Vagina (tissue), 2 donors: ENCODE results near the gene MICAL3. TPM values are rescaled to one million over a fixed set of nuclear protein-coding genes. Genes with fewer than 3 reads are reported as not detected.
"Not testable (repeated sequence)": the region's sequence is repeated elsewhere in the genome, so short reads cannot be mapped to it uniquely, and the experiment has no call there.

ENCODE experiments used
- DNase-seq, 2 donors: peaks; one replicate each; pipeline ENCODE4 v3.0.0-alpha.2; 2017; ENCODE audit errors: extremely low spot score in 2 of 2
- H3K27ac ChIP-seq: fragments of 200-600 bp; sonication (generic); one replicate; pipeline ENCODE4 v1.5.1; 2019
- H3K27me3 ChIP-seq: fragments of 200-600 bp; sonication (generic); one replicate; pipeline ENCODE4 v1.5.1; 2019
- H3K36me3 ChIP-seq, 2 donors: fragments of 200-600 bp; sonication (generic); one replicate each; pipeline ENCODE4 v1.5.1; 2017 to 2019
- H3K4me1 ChIP-seq: fragments of 200-600 bp; sonication (generic); one replicate; pipeline ENCODE4 v1.5.1; 2019
- H3K4me3 ChIP-seq, 2 donors: fragments of 200-600 bp; sonication (generic); 1 replicate in 1 of 2; 2 replicates in 1 of 2; pipeline ENCODE4 v1.5.1; 2016 to 2019
- H3K9me3 ChIP-seq: fragments of 200-600 bp; sonication (generic); one replicate; pipeline ENCODE4 v1.5.1; 2019
- POLR2A ChIP-seq, 2 donors: fragments of 450-650 bp; IDR thresholded peaks; one replicate each; pipeline ENCODE4 v1.6.1; 2017; ENCODE audit warnings: antibody characterized with exemption in 2 of 2, mild to moderate bottlenecking in 2 of 2, moderate library complexity in 2 of 2
- POLR2AphosphoS5 ChIP-seq, 2 donors: sonication (generic); formaldehyde crosslinking; IDR thresholded peaks; one replicate each; pipeline ENCODE4 v1.9.0; 2017; ENCODE audit warnings: antibody characterized with exemption in 2 of 2, mild to moderate bottlenecking in 2 of 2, low read depth in 1 of 2; ENCODE audit not compliant: insufficient read depth in 1 of 2
- intact Hi-C: fragments of 100-400 bp; cut with DNase I; formaldehyde crosslinking; loops from one replicate; pipeline ENCODE4 v1.15.1; 2023
- total RNA-seq: library from RNA; depleted of rRNA; stranded (reverse); fragments of >200 nt; gene quantifications from one replicate; pipeline ENCODE4 v1.2.3, GENCODE V29; 2016
- TF ChIP-seq, protein P1 (sequence below), 3 experiments: fragments of 450-650 bp in 2 of 3; fragments of 200-600 bp in 1 of 3; sonication (generic) in 1 of 3; IDR thresholded peaks; one replicate each; pipeline ENCODE4 v1.5.1; 2017 to 2019; ENCODE audit warnings: antibody characterized with exemption in 3 of 3, mild to moderate bottlenecking in 2 of 3, moderate library complexity in 2 of 3

Gene MICAL3
- total RNA-seq, 1 donor from 2014 or later: 35.1 TPM

DNA sequence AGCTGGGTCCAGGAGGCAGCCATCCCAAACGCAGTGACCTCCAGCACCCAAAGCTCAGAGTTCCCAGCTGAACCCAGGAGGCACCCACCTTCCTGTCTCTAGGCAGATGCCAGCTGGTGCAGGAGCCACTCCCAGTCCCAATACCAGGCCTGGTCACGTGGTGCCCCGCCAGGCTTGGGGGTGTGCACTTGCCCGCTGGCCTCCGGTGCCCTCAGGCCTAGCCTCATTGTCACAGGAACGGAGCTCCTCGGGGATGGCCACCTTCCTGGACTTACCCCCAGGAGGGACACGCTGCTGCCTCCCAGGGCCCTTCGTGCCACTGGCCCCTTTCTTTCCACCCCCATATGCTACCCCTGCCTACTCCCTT is 254.7 kb downstream of the MICAL3 start:
- Histone ChIP-seq H3K36me3 (no peaks in the 10 kb centered on the region), H3K4me1 (peaks cover 21% of the 10 kb centered on the region), H3K27ac (no peak overlapping the region), H3K27me3 (no peaks in the 10 kb centered on the region), H3K4me3 (no peak overlapping the region), H3K9me3 (no peaks in the 10 kb centered on the region)
- DNase-seq: no peak
- TF ChIP-seq, protein P1, sequence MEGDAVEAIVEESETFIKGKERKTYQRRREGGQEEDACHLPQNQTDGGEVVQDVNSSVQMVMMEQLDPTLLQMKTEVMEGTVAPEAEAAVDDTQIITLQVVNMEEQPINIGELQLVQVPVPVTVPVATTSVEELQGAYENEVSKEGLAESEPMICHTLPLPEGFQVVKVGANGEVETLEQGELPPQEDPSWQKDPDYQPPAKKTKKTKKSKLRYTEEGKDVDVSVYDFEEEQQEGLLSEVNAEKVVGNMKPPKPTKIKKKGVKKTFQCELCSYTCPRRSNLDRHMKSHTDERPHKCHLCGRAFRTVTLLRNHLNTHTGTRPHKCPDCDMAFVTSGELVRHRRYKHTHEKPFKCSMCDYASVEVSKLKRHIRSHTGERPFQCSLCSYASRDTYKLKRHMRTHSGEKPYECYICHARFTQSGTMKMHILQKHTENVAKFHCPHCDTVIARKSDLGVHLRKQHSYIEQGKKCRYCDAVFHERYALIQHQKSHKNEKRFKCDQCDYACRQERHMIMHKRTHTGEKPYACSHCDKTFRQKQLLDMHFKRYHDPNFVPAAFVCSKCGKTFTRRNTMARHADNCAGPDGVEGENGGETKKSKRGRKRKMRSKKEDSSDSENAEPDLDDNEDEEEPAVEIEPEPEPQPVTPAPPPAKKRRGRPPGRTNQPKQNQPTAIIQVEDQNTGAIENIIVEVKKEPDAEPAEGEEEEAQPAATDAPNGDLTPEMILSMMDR (IDR thresholded peaks at IDR 0.05): no peak
- intact Hi-C loops: no loop called here

GRCh38 chr22:17769013-17769715 is 255.2 kb downstream of the MICAL3 start:
- no peaks in the 10 kb centered on the region for H3K27me3 ChIP-seq
- H3K4me3 ChIP-seq: no peak overlapping the region
- intact Hi-C loops: no loop called here
- H3K4me1 ChIP-seq: peaks cover 18% of the 10 kb centered on the region
- TF ChIP-seq, protein P1 (IDR thresholded peaks at IDR 0.05): no peak
- no peak for TF ChIP-seq POLR2AphosphoS5 (IDR thresholded peaks at IDR 0.05; ENCODE audit: insufficient read depth in 1 of 2, low read depth in 1 of 2)
- no peak for TF ChIP-seq POLR2A (IDR thresholded peaks at IDR 0.05)
- H3K27ac ChIP-seq: no peak overlapping the region
- DNase-seq: no peak
- H3K36me3 ChIP-seq: no peaks in the 10 kb centered on the region
- no peaks in the 10 kb centered on the region for H3K9me3 ChIP-seq

DNA sequence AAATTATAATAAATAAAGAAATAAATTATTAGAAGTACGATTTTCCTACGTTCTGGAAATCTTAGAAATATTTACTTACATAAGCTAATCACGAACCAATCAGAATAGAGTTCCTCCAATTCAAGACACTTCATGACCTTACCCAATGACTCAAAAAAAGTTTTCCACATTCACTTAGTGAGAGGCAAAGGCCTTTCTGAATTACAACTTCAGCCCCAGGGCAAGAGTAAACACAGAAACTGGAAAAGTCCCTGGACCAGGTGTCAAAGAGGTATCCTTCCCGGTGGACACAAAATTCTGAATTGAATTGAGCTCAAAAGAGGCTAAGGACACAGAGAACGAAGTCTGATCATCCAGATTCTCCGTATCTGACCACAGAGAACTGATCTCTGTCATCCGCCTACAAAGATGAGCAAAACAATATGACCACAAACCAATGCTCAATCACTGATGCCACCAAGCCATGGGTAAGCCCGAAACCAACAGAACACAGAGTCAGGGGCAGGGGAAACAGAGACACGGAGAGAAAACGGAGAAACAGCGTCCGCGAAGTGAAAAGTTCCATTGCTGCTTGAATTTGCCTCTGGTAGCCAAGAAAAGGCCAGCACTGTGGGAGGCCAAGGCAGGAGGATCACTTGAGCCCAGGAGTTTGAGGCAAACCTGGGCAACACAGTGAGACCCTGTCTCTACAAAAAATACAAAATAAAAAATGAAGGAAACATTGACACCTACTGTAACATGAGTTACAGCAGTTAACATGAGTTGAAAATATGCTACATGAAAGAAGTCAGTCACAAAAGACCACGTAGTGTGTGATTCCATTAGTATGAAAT is 256.9 kb downstream of the MICAL3 start:
- TF ChIP-seq POLR2A (IDR thresholded peaks at IDR 0.05): no peak
- TF ChIP-seq POLR2AphosphoS5 (IDR thresholded peaks at IDR 0.05; ENCODE audit: insufficient read depth in 1 of 2, low read depth in 1 of 2): no peak
- TF ChIP-seq, protein P1 (IDR thresholded peaks at IDR 0.05): no peak
- no peaks in the 10 kb centered on the region for H3K9me3 ChIP-seq
- intact Hi-C loops: no loop called here
- peaks cover 4% of the 10 kb centered on the region for H3K4me1 ChIP-seq
- H3K36me3 ChIP-seq: no peaks in the 10 kb centered on the region
- DNase-seq: no peak
- no peaks in the 10 kb centered on the region for H3K27me3 ChIP-seq
- no peak overlapping the region for H3K27ac ChIP-seq
- no peak overlapping the region for H3K4me3 ChIP-seq

GRCh38 chr22:17764852-17765251 is 259.5 kb downstream of the MICAL3 start:
- H3K4me3 ChIP-seq, intact Hi-C loops, H3K9me3 ChIP-seq, H3K27ac ChIP-seq, H3K27me3 ChIP-seq, H3K36me3 ChIP-seq, DNase-seq, H3K4me1 ChIP-seq: not testable (repeated sequence)

DNA sequence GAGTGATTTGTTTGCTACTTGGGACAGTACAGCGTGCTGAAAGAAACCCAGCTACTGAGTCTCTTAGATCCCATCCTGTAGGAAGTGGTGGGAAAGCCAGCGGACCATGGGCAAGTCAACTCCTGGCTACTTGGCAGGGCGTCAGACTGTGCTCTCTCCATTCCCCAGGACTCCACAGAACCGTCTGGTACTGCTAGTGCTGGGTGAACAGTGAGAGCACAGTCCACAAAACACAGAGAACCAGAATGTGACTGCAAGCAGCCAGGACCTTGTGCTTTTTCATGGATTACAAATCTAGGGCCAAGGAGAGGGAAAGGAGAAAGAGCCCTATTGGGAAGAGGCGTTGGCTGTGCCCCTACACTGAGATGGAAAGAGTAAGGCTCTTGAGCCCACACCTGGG is 260.3 kb downstream of the MICAL3 start:
- TF ChIP-seq POLR2A (IDR thresholded peaks at IDR 0.05) (no peak), POLR2AphosphoS5 (IDR thresholded peaks at IDR 0.05; ENCODE audit: insufficient read depth in 1 of 2, low read depth in 1 of 2) (no peak)
- TF ChIP-seq, protein P1 (IDR thresholded peaks at IDR 0.05): no peak
- intact Hi-C loops: no loop called here

GRCh38 chr22:17763442-17763841 is 260.9 kb downstream of the MICAL3 start:
- H3K36me3 ChIP-seq, DNase-seq, intact Hi-C loops, H3K27ac ChIP-seq, H3K4me3 ChIP-seq, H3K27me3 ChIP-seq, H3K9me3 ChIP-seq, H3K4me1 ChIP-seq: not testable (repeated sequence)

More for the DNA sequence above, 260.3 kb downstream of the MICAL3 start:
- no peak for DNase-seq
- Histone ChIP-seq H3K27ac (no peak overlapping the region), H3K4me1 (no peaks in the 10 kb centered on the region), H3K4me3 (no peak overlapping the region), H3K36me3 (no peaks in the 10 kb centered on the region), H3K27me3 (no peaks in the 10 kb centered on the region), H3K9me3 (no peaks in the 10 kb centered on the region)
